Heart left ventricle (tissue), 16 donors: ENCODE data around the gene ENOX1. TPM values are rescaled to one million over a fixed set of nuclear protein-coding genes. Genes with fewer than 3 reads are reported as not detected.

Source experiments
- ATAC-seq, 4 donors: fragments of 200-7000 bp; cut with Tn5 transposase; one replicate each; pipeline ENCODE4 v1.9.1; 2020 to 2022; ENCODE audit warnings: moderate library complexity in 4 of 4, mild to moderate bottlenecking in 3 of 4, moderate number of reproducible peaks in 1 of 4
- DNase-seq, 5 donors: peaks; one replicate each; pipeline ENCODE4 v3.0.0-alpha.2; 2020
- H3K27ac ChIP-seq, 12 donors: fragments of 200-600 bp; sonication (generic) in 4 of 12; one replicate each; pipeline versions ENCODE4 v1.5.0 to v1.8.0; 2016 to 2022; ENCODE audit warnings: mild to moderate bottlenecking in 2 of 12
- H3K27me3 ChIP-seq, 9 donors: fragments of 200-600 bp; sonication (generic) in 2 of 9; one replicate each; pipeline versions ENCODE4 v1.5.1 to v1.8.0; 2016 to 2022; ENCODE audit warnings: mild to moderate bottlenecking in 3 of 9
- H3K36me3 ChIP-seq, 9 donors: fragments of 200-600 bp; sonication (generic) in 2 of 9; one replicate each; pipeline versions ENCODE4 v1.5.0 to v1.8.0; 2018 to 2022; ENCODE audit warnings: mild to moderate bottlenecking in 2 of 9
- H3K4me1 ChIP-seq, 12 donors: fragments of 200-600 bp; sonication (generic) in 4 of 12; one replicate each; pipeline versions ENCODE4 v1.5.0 to v1.8.0; 2016 to 2022; ENCODE audit warnings: mild to moderate bottlenecking in 3 of 12
- H3K4me3 ChIP-seq, 12 donors: fragments of 200-600 bp; sonication (generic) in 4 of 12; one replicate each; pipeline versions ENCODE4 v1.5.0 to v1.8.0; 2017 to 2022; ENCODE audit warnings: mild to moderate bottlenecking in 9 of 12, moderate library complexity in 4 of 12
- H3K9me3 ChIP-seq, 12 donors: fragments of 200-600 bp; sonication (generic) in 4 of 12; one replicate each; pipeline versions ENCODE4 v1.5.0 to v1.8.0; 2016 to 2022; ENCODE audit warnings: mild to moderate bottlenecking in 1 of 12
- CTCF ChIP-seq, 12 donors: fragments of 200-600 bp; sonication (generic) in 4 of 12; IDR thresholded peaks; one replicate each; pipeline versions ENCODE4 v1.5.0 to v1.8.0; 2018 to 2022; ENCODE audit warnings: antibody characterized with exemption in 12 of 12, mild to moderate bottlenecking in 5 of 12
- POLR2A ChIP-seq, 2 donors: fragments of 450-650 bp; IDR thresholded peaks; one replicate each; pipeline ENCODE4 v1.6.1; 2017; ENCODE audit warnings: antibody characterized with exemption in 2 of 2, mild to moderate bottlenecking in 2 of 2, moderate library complexity in 2 of 2
- WGBS, 4 donors: extraction: QIAGEN DNeasy Blood & Tissue Kit in 2 of 4; methylation state at CpG; one replicate each; pipeline versions ENCODE4 v1.1.5 to v1.1.7; 2013 to 2018; 5-methylcytosine and 5-hydroxymethylcytosine counted together
- intact Hi-C, 10 donors: fragments of 100-400 bp; cut with DNase I; formaldehyde crosslinking; loops; one replicate each; pipeline versions ENCODE4 v1.11.1 to v1.14.2; 2022
- polyA plus RNA-seq, 2 donors: library from polyadenylated mRNA; stranded (reverse); fragments of 200-250 nt; gene quantifications; one replicate each; pipeline ENCODE4 v1.2.3, GENCODE V29; 2013
- total RNA-seq, 9 donors: library from RNA; depleted of rRNA in 2 of 9; stranded (reverse); fragments of >200 nt in 2 of 9; fragmentation: NEBNext Ultra II Directional in 3 of 9; extraction: Animal tissue kit (Norgen Biotek cat#: 25700) in 3 of 9; gene quantifications; one replicate each; pipeline versions ENCODE4 v1.1.0 to v1.2.4, GENCODE V29; 2016 to 2023
- donor health status: ischemic (EF 13 %, LVEDD 7.1; RV severe dilation, severe dysfunction).
- donor health status: healthy with polysubstance abuse.
- donor health status: DM: no; HTN: yes; CAD: no.
- donor health status: DM: no; HTN: no; CAD: no.
- donor health status: ischemic (EF 25% LVEDD 6.9; RV normal size, moderate dysfunction).
- donor health status: ischemic (EF 25% LVEDD 5.7; RV mildly dilated, moderate dysfunction).
- donor health status: healthy.
- donor health status: DM: yes; HTN: yes; CAD: no.
- donor health status: ischemic (EF 35%, LVEDD 5.7; RV mildly dilated, moderate dysfunction).
- donor health status: nonischemic (EF 11% LVEDD 7.7; RV severe dilation, severe dysfunction).
- donor health status: DM: yes; HTN: yes; CAD: no.
- donor health status: PGD.
- donor health status: ischemic (EF 29% LVEDD 5.4; RV normal size, mild dysfunction).
- donor health status: nonischemic (EF 23%, LVEDD 6.1; RV moderate dilation, normal function).

ENOX1 gene
- total and polyA plus RNA-seq, 11 donors, result 2.0 to 10.1 (median 5.4) TPM

GRCh38 chr13:43167731-43168130 lies 619.0 kb downstream of the ENOX1 start:
- WGBS, 4 donors, result 66 to 84% (median 75%) methylated on average over 2 of the region's 2 CpGs
- Histone ChIP-seq H3K27me3 (peaks cover 0 to 4% (median 0%) of the 10 kb centered on the region in 9 donors), H3K36me3 (no peaks in the 10 kb centered on the region), H3K4me1 (no peaks in the 10 kb centered on the region), H3K9me3 (peaks cover 0 to 23% (median 2%) of the 10 kb centered on the region in 12 donors), H3K4me3 (no peak overlapping the region), H3K27ac (no peak overlapping the region)
- DNase-seq (no peak), ATAC-seq (no peak)
- TF ChIP-seq POLR2A (IDR thresholded peaks at IDR 0.05) (no peak), CTCF (IDR thresholded peaks at IDR 0.05) (no peak)
- intact Hi-C loops, result no loop called here

- no peak overlapping the region for H3K4me3 ChIP-seq
- no peak for DNase-seq
- TF ChIP-seq POLR2A (IDR thresholded peaks at IDR 0.05), result no peak
- TF ChIP-seq CTCF (IDR thresholded peaks at IDR 0.05), result no peak
- H3K36me3 ChIP-seq, result no peaks in the 10 kb centered on the region
- ATAC-seq, result no peak
- 91 to 92% (median 91%) methylated on average over 6 of the region's 6 CpGs for WGBS, 4 donors
- peaks cover 0 to 23% (median 2%) of the 10 kb centered on the region in 12 donors for H3K9me3 ChIP-seq
- intact Hi-C loops, result no loop called here
- H3K27me3 ChIP-seq, result peaks cover 0 to 4% (median 0%) of the 10 kb centered on the region in 9 donors
- no peaks in the 10 kb centered on the region for H3K4me1 ChIP-seq
- H3K27ac ChIP-seq, result no peak overlapping the region
These were observed 619.9 kb downstream of the ENOX1 start for GRCh38 chr13:43166644-43167457.

Other genes with a start within 250 kb of the ENOX1 start
- 1 to 10 TPM; 2.3 to 10.0 (median 4.9) TPM for gene CCDC122, start 92.8 kb upstream of the ENOX1 start, total RNA-seq
- gene CCDC122, start 92.8 kb upstream of the ENOX1 start, polyA plus RNA-seq, result 1 to 10 TPM; 1.4 to 5.2 TPM
- 10 to 100 TPM in 2 of 9 donors, 1 to 10 TPM in 7; 2.7 to 17.8 (median 4.3) TPM for gene LACC1, start 92.9 kb upstream of the ENOX1 start, total RNA-seq
- gene LACC1, start 92.9 kb upstream of the ENOX1 start, polyA plus RNA-seq, result 1 to 10 TPM; 3.0 to 7.8 TPM